Prostate gland (tissue), 2 donors: ENCODE data around the gene NCBP1. TPM values are rescaled to one million over a fixed set of nuclear protein-coding genes. Genes with fewer than 3 reads are reported as not detected.

ENCODE experiments used
- DNase-seq: peaks from one replicate; pipeline ENCODE4 v3.0.0-alpha.2; 2019; ENCODE audit warnings: low spot score
- H3K27ac ChIP-seq, 2 donors: fragments of 200-600 bp; sonication (generic); 2 replicates each; pipeline ENCODE4 v1.5.1; 2017 to 2019
- H3K27me3 ChIP-seq: fragments of 200-600 bp; sonication (generic); replicated peaks from 2 replicates; pipeline ENCODE4 v1.5.1; 2019; ENCODE audit not compliant: insufficient read depth
- H3K36me3 ChIP-seq, 2 donors: fragments of 200-600 bp; sonication (generic); 1 replicate in 1 of 2; 2 replicates in 1 of 2; pipeline versions ENCODE4 v1.5.1 to v1.8.1; 2017 to 2019
- H3K4me1 ChIP-seq: fragments of 200-600 bp; sonication (generic); replicated peaks from 2 replicates; pipeline ENCODE4 v1.5.1; 2019
- H3K4me3 ChIP-seq, 2 donors: fragments of 200-600 bp; sonication (generic); 2 replicates each; pipeline ENCODE4 v1.5.1; 2017 to 2019
- H3K9me3 ChIP-seq: fragments of 200-600 bp; sonication (generic); 2 replicates; pipeline ENCODE4 v1.5.1; 2017
- POLR2A ChIP-seq: fragments of 450-650 bp; IDR thresholded peaks from one replicate; pipeline ENCODE4 v1.6.1; 2016; ENCODE audit warnings: antibody characterized with exemption, mild to moderate bottlenecking
- POLR2AphosphoS5 ChIP-seq: sonication (generic); formaldehyde crosslinking; IDR thresholded peaks from one replicate; pipeline ENCODE4 v1.6.1; 2017; ENCODE audit warnings: antibody characterized with exemption
- WGBS: methylation state at CpG from one replicate; pipeline ENCODE4 v1.1.5; 2018; 5-methylcytosine and 5-hydroxymethylcytosine counted together
- intact Hi-C: fragments of 100-400 bp; cut with DNase I; formaldehyde crosslinking; loops from one replicate; pipeline ENCODE4 v1.14.2; 2022
- total RNA-seq, 2 donors: library from RNA; depleted of rRNA; stranded (reverse); fragments of >200 nt; gene quantifications; one replicate each; pipeline ENCODE4 v1.1.0, GENCODE V29; 2016
- TF ChIP-seq, protein P1 (sequence below), 4 experiments: fragments of 200-600 bp in 2 of 4; fragments of 450-650 bp in 2 of 4; sonication (generic) in 2 of 4; IDR thresholded peaks; 1 replicate in 3 of 4; 2 replicates in 1 of 4; pipeline ENCODE4 v1.5.1; 2016 to 2019; ENCODE audit warnings: antibody characterized with exemption in 4 of 4, mild to moderate bottlenecking in 2 of 4, moderate library complexity in 2 of 4

The NCBP1 gene
- total RNA-seq, 2 donors from 2014 or later = 18.1 to 18.3 TPM

DNA sequence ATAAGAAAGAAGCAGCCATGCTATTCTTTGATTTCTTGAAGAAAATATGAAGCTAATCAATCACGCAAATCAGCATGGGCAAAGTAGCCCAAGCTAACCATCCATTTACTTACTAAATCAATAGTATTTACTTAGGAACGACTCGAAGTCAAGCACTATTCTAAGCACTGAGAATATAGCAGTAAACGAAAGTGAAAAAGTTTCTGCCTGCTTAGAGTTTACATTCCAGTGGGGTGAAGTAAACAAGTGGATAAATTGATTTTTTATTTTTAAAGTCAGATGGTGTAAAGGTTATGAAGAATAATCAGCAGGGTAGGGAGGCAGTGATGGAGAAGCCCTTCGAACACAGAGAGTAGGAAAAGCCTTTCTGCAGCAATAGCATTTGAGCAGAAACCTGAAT lies 6.0 kb upstream of the NCBP1 start:
- no peak overlapping the region for H3K4me3 ChIP-seq
- H3K27ac ChIP-seq = no peak overlapping the region
- no peaks in the 10 kb centered on the region for H3K27me3 ChIP-seq
- H3K4me1 ChIP-seq = no peaks in the 10 kb centered on the region
- intact Hi-C loops = no loop called here
- no peak for DNase-seq
- 76% methylated on average over 5 of the region's 5 CpGs for WGBS
- H3K9me3 ChIP-seq = no peaks in the 10 kb centered on the region
- no peak for TF ChIP-seq POLR2AphosphoS5
- H3K36me3 ChIP-seq = no peaks in the 10 kb centered on the region

DNA sequence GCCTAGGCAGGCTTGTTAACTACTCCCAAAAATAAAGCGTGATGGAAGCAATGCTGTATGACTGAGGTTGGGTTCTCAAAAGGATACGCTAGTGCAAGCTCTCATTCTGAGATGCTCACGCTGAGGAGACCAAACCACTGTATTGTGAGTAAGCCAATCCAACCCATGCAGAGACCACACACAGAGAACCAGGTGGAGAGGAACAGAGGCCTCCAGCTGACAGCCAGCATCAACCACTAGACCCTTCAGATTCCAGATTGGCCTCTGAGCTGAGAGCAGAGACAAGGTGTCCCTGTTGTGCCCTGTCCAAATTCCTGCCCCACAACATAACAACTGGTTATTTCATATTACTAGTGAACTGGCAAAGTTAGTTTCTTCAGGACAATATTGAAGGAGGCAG lies 5.0 kb upstream of the NCBP1 start:
- Histone ChIP-seq H3K36me3 (no peaks in the 10 kb centered on the region), H3K4me1 (no peaks in the 10 kb centered on the region), H3K4me3 (no peak overlapping the region), H3K27ac (no peak overlapping the region), H3K9me3 (no peaks in the 10 kb centered on the region), H3K27me3 (no peaks in the 10 kb centered on the region)
- intact Hi-C loops = no loop called here
- no peak for DNase-seq
- 79% methylated on average over 3 of the region's 3 CpGs for whole genome bisulfite sequencing
- no peak for TF ChIP-seq POLR2A
- TF ChIP-seq, protein P1, sequence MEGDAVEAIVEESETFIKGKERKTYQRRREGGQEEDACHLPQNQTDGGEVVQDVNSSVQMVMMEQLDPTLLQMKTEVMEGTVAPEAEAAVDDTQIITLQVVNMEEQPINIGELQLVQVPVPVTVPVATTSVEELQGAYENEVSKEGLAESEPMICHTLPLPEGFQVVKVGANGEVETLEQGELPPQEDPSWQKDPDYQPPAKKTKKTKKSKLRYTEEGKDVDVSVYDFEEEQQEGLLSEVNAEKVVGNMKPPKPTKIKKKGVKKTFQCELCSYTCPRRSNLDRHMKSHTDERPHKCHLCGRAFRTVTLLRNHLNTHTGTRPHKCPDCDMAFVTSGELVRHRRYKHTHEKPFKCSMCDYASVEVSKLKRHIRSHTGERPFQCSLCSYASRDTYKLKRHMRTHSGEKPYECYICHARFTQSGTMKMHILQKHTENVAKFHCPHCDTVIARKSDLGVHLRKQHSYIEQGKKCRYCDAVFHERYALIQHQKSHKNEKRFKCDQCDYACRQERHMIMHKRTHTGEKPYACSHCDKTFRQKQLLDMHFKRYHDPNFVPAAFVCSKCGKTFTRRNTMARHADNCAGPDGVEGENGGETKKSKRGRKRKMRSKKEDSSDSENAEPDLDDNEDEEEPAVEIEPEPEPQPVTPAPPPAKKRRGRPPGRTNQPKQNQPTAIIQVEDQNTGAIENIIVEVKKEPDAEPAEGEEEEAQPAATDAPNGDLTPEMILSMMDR (IDR thresholded peaks at IDR 0.05) = no peak
- no peak for TF ChIP-seq POLR2AphosphoS5

DNA sequence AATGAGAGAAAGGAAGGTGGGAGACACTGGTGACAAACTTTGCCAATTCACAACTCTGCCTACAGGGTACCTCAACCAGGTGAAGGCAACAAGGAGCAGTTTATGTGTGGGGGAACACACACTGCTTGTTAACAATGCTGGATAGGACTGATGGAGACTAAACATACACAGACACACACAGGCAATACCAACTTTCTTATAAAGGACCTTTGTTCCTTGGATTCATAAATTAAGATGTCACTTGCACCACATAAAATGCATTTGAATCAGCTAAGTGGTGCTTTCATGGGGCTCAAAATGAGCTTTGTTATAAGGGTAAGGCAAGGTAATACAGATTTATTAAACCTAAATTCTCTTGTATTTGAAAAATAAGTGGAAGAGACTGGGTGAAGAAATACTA lies 4.5 kb upstream of the NCBP1 start:
- TF ChIP-seq, protein P1 (IDR thresholded peaks at IDR 0.05) = no peak
- TF ChIP-seq POLR2A (no peak), POLR2AphosphoS5 (no peak)
- intact Hi-C loops = no loop called here

DNA sequence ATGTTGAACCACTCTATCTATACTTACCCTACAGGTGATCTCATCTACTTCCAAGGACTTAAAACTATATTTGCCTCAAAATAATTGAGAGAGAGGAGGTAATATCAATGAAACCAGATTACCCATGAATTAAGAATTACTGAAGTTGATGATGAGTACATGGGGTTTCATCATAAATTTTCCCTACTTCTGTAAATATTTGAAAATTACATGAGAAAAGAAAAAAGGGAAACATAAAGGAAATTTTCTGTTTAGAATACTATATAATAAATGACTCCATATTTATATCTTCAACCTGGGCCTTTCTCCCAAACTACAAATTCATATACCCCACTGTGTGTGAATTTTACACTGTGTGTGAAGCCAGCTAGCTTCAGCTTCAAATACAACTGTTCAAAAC lies 3.0 kb upstream of the NCBP1 start:
- H3K36me3 ChIP-seq = no peaks in the 10 kb centered on the region
- no peaks in the 10 kb centered on the region for H3K27me3 ChIP-seq
- no peak overlapping the region for H3K4me3 ChIP-seq
- no peaks in the 10 kb centered on the region for H3K4me1 ChIP-seq
- TF ChIP-seq POLR2A (no peak), POLR2AphosphoS5 (no peak)
- TF ChIP-seq, protein P1 (IDR thresholded peaks at IDR 0.05) = no peak
- intact Hi-C loops = no loop called here
- H3K27ac ChIP-seq = no peak overlapping the region
- no peaks in the 10 kb centered on the region for H3K9me3 ChIP-seq
- no peak for DNase-seq

More for the DNA sequence above, 4.5 kb upstream of the NCBP1 start:
- no peak overlapping the region for H3K27ac ChIP-seq
- H3K4me3 ChIP-seq = no peak overlapping the region
- H3K4me1 ChIP-seq = no peaks in the 10 kb centered on the region
- H3K9me3 ChIP-seq = no peaks in the 10 kb centered on the region
- no peaks in the 10 kb centered on the region for H3K36me3 ChIP-seq
- no peak for DNase-seq
- H3K27me3 ChIP-seq = no peaks in the 10 kb centered on the region

DNA sequence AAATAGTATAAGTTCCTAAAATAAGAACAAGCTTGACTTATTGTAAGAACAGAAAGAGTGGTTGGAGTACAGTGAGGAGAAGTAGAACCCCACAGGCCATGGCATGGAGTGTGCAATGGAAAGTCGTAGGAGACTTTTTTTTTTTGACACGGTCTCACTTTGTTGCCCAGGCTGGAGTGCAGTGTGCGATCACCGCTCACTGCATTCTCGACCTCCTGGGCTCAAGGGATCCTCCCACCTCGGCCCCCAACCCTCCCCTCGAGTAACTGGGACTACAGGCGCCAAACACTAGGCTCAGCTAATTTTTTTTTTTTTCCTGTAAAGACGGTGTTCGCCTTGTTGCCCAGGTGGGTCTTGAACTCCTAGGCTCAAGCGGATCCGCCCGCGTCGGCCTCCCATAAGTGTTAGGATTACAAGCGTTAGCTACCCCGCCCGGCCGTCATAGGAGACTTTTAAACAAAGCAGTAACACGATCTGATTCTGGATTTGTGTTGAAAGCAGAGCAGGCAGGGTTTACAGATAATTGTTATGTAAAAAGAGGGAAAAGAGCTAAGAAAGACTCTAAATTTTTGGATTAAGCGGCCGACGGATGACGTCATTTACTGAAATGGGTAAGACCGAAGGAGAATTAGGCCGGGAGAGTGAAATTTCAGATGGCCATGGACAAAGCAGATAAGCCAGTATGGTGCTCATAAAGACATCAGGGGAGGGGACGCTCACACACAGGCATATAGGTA lies 1.2 kb upstream of the NCBP1 start:
- H3K4me1 ChIP-seq = no peaks in the 10 kb centered on the region
- peak overlapping the region; percentile 97 to 98 for H3K27ac ChIP-seq
- H3K36me3 ChIP-seq = no peaks in the 10 kb centered on the region
- H3K4me3 ChIP-seq = peak overlapping the region; percentile 62 to 83
- intact Hi-C loops = no loop called here
- no peaks in the 10 kb centered on the region for H3K27me3 ChIP-seq
- peak; percentile 42 for DNase-seq
- H3K9me3 ChIP-seq = no peaks in the 10 kb centered on the region
- under 1% methylated on average over 27 of the region's 27 CpGs for WGBS
- TF ChIP-seq, protein P1 (IDR thresholded peaks at IDR 0.05) = no peak
- TF ChIP-seq POLR2A (no peak), POLR2AphosphoS5 (no peak)
